ELF-1 (cell line): ENCODE results near the gene MLANA.
"Not testable (repeated sequence)": the region's sequence is repeated elsewhere in the genome, so short reads cannot be mapped to it uniquely, and the experiment has no call there.

ENCODE experiments used
- DNase-seq: peaks from one replicate; pipeline ENCODE4 v3.0.0-alpha.2; 2016; ENCODE audit warnings: low read depth, low spot score

The MLANA gene

GRCh38 chr9:5869315-5870019 is 21.2 kb upstream of the MLANA start:
- DNase-seq, result peak; percentile 81

GRCh38 chr9:5870020-5870339 is 20.7 kb upstream of the MLANA start:
- DNase-seq, result no peak

DNA sequence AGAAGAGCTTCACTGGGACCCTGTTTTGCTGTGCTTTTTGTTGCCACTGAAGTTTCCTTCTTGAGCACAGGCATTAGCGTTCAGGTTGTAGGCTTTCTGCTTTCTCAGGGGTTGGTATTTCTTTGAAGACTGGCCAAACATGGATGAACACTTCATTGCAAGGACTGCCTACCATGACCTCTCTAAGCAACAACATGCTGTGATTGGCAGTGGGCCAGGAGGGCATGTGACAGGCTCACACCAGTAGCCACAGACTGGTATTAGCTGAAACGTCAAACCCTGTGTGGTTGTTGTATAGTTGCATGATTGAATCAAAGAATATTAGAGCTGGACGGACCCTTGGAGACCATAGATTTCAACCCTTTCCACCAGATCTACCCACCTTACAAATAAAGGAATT is 20.0 kb upstream of the MLANA start:
- no peak for DNase-seq

DNA sequence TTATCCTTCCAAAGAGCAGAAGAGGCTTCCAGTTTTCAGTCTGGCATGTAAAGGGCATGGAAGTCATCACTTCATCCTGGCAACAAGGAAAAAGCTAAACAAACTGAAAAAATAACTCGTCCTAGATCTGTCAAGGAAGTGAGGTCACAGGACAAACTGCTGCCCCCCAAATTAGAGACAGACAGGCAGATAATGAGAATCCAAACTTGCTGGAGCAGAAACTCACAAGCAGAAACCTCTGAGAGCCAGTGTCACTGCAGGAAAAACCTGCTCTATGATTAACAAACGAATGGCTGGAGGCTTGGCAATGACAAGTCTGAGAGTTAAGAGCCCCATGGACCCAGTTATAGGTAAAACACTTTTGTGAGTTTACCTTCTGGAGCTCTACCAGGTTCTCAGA is 18.9 kb upstream of the MLANA start:
- peak; percentile 43 for DNase-seq

DNA sequence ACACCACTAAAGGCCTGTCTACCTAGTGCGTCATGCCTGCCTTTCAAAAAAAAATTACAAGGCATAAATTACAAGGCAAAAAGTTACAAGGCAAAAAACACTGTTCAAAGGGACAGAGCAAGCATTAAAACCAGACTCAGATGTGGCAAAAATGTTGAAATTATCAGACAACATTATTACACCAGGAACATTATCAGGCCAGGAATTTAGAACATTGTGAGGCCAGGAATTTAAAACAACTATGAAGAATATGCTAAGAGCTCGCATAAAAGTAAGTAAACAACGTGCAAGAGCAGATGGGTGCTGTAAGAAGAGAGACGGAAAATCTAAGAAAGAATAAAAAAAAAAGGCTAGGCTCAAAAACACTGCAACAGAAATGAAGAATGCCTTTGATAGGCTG is 18.2 kb upstream of the MLANA start:
- DNase-seq, result no peak

GRCh38 chr9:5873439-5873838 is 17.2 kb upstream of the MLANA start:
- DNase-seq, result no peak

- no peak for DNase-seq
Measured at GRCh38 chr9:5874048-5874447, 16.6 kb upstream of the MLANA start.

DNA sequence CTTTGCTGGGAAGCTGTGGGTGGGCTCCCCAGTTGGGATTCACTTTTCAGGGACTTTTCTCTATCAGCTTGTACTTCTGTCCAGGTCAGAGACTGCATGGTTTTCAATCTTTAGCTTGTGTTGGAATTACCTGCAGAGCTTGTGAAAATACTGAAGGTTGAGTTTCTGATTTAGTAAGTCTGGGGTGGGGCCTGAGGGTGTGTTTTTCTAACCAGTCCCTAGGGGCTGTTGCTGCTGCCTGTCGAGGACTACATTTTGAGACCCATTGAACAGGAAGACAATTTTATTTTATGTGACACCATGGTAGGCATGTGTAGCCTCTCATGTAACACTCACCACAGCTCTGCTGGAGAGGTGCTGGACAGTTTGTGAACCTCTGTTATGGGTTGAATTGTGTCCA is 14.7 kb upstream of the MLANA start:
- DNase-seq, result no peak

GRCh38 chr9:5876711-5877110 is 14.0 kb upstream of the MLANA start:
- peak; percentile 42 for DNase-seq

DNA sequence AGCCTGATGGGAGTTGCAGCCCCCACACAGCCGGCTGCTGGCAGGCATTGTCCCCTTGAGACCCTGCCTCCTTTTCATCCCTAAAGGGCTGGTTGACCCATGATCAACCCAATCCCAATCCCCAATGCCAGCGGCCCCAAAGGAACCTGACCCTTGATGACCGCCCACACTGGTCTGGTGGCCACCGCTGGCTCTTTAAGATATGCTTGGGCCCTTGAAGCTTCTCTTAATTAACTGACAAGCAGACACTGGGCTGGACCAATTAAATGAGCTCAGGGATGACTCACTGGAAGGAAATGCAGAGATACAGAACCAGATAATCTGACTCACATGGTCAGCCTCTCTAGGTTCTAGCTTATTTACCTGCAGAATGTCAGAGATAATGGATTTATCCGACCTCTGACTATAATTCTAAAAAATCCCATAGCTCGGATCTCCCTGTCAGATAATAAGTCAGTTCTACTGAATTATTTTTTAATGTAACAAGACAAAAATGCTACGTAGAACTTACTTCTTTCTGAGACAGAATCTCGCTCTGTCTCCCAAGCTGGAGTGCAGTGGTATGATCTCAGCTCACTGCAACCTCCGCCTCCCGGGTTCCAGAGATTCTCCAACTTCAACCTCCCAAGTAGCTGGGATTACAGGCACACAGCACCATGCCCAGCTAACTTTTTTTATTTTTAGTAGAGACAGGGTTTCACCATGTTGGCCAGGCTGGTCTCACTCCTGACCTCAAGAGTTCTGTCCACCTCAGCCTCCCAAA is 11.1 kb upstream of the MLANA start:
- DNase-seq, result peak; percentile 82

DNA sequence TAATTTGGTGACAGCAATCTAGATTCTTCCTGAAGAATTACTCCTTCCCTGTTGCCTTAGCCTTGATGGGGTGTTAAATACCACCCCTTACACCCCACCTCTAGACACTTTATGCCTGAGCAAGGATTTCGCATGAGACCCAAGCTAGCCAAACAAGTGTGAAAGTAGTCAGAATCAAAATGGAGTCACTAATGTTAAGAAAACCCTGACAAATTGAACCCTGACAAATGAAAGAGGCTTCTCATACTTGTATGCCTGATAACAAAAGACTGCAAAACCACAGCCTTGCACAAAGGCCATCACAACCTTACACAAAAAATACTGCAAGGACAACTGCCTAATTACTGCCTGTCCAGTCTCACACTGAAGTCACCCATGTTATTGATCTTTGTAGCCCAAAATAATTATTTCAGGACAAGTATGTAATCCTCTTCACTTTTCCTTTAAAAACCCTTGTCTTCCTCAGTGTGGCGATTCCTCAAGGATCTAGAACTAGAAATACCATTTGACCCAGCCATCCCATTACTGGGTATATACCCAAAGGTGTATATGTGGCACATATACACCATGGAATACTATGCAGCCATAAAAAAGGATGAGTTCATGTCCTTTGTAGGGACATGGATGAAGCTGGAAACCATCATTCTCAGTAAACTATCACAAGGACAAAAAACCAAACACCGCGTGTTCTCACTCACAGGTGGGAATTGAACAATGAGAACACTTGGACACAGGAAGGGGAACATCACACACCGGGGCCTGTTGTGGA is 8.3 kb upstream of the MLANA start:
- DNase-seq, result not testable (repeated sequence)

DNA sequence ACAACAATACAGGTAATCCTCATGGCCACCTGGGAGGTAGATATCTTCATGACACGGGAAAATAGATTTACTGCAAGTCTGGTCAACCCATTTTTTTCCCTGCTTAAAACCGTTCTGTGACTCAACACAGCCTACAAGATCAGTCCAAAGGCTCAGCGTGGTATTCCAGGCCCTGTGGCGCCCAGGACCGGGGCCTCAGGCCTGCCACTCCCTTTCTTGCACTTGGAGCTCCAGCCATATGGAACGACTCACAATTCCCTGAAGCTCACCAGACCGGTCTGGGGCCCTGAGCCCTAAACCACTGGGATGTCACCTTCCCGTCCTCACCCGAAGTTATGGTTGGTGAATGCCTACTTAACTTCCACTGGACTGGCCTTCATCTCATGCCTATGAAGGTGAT is 6.5 kb upstream of the MLANA start:
- DNase-seq, result peak; percentile 52

DNA sequence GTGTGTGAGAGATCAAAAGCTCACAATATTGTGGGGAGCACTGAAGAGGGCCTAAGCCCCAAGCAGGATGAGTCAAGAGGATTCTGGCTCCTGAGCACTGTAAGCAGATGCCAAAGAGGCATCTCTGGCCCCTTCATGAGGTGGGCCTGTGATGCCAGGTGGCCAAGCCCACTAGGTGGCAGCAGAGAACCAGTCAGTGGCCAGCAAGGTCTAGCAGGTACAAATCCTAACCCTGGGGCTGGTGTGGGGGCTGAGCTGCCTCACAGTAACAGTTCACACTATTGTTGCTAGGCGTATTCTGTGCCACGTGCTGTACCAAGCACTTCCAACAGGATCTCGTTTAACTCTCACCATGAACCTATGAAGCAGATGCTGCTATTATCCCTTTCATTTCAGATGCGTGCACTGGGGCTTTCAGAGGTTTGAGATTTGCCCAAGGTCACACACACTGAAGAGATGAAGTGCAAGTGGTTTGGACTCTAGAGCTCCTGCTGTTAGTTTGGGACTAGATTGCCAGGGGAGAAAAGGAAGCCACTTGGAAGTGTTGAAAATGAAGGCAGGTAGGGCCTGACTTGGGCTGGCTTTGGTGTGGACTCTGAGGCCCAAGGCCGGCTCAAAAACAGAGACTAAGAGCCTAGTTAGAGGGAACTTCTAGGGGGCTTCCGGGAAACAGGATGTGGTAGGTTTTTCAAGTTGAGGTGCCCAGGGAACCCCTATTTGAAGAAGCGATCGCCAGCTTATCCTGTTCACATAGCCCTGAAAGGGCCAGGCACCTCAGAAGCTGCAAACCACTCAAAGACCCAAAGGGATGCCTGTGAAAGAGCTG is 4.4 kb upstream of the MLANA start:
- peak; percentile 93 for DNase-seq

- no peak for DNase-seq
Measured at GRCh38 chr9:5892456-5893133, 1.9 kb downstream of the MLANA start.

- no peak for DNase-seq
Measured at GRCh38 chr9:5893134-5893505, 2.4 kb downstream of the MLANA start.

- DNase-seq, result no peak
Measured at GRCh38 chr9:5893591-5894236, 3.0 kb downstream of the MLANA start.

- DNase-seq, result no peak
Measured at GRCh38 chr9:5894237-5894959, 3.7 kb downstream of the MLANA start.

GRCh38 chr9:5895782-5896181 is 5.1 kb downstream of the MLANA start:
- DNase-seq, result no peak

- DNase-seq, result no peak
Measured at GRCh38 chr9:5896863-5897262, 6.2 kb downstream of the MLANA start.

DNA sequence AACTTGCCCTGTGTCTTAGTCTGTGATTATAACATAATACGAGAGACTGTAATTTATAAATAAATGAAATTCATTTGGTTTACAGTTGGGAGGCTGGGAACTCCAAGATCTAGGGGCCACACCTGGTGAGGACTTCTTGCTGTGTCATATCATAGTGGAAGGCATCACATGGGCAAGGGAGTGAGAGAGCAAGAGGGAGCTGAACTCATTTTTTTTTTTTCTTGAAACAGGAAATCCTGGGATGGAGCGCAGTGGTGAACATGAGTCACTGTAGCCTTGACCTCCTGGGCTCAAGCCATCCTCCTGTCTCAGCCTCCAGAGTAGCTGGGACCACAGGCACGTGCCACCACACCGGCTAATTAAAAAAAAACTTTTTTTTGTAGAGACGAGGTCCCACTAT is 7.2 kb downstream of the MLANA start:
- DNase-seq, result no peak
